Tibial artery (tissue), 4 donors: ENCODE data around the gene CLEC7A.

Experiments used
- DNase-seq, 2 donors: peaks; one replicate each; pipeline ENCODE4 v3.0.0-alpha.2; 2019
- H3K27ac ChIP-seq, 2 donors: fragments of 200-600 bp; sonication (generic) in 1 of 2; 1 replicate in 1 of 2; 2 replicates in 1 of 2; pipeline ENCODE4 v1.5.1; 2018 to 2019; ENCODE audit warnings: mild to moderate bottlenecking in 1 of 2
- H3K27me3 ChIP-seq, 2 donors: fragments of 200-600 bp; sonication (generic) in 1 of 2; one replicate each; pipeline versions ENCODE4 v1.5.1 to v1.6.0; 2016 to 2019
- H3K36me3 ChIP-seq, 3 donors: fragments of 200-600 bp; sonication (generic) in 2 of 3; one replicate each; pipeline ENCODE4 v1.5.1; 2016 to 2019; ENCODE audit warnings: mild to moderate bottlenecking in 2 of 3
- H3K4me1 ChIP-seq, 4 donors: fragments of 200-600 bp; sonication (generic) in 2 of 4; 1 replicate in 3 of 4; 2 replicates in 1 of 4; pipeline ENCODE4 v1.5.1; 2016 to 2019
- H3K4me3 ChIP-seq, 2 donors: fragments of 200-600 bp; sonication (generic) in 1 of 2; 1 replicate in 1 of 2; 2 replicates in 1 of 2; pipeline ENCODE4 v1.5.1; 2018 to 2019; ENCODE audit warnings: mild to moderate bottlenecking in 2 of 2
- H3K9me3 ChIP-seq, 3 donors: fragments of 200-600 bp; sonication (generic) in 1 of 3; one replicate each; pipeline ENCODE4 v1.5.1; 2016 to 2019
- intact Hi-C: fragments of 100-400 bp; cut with DNase I; formaldehyde crosslinking; loops from one replicate; pipeline ENCODE4 v1.15.0; 2023; ENCODE audit warnings: low total_unique reads
- TF ChIP-seq, protein P1 (sequence below), 2 experiments: fragments of 200-600 bp in 1 of 2; fragments of 450-650 bp in 1 of 2; IDR thresholded peaks; one replicate each; pipeline ENCODE4 v1.5.1; 2017 to 2019; ENCODE audit warnings: antibody characterized with exemption in 2 of 2, mild to moderate bottlenecking in 1 of 2, moderate library complexity in 1 of 2

CLEC7A gene

DNA sequence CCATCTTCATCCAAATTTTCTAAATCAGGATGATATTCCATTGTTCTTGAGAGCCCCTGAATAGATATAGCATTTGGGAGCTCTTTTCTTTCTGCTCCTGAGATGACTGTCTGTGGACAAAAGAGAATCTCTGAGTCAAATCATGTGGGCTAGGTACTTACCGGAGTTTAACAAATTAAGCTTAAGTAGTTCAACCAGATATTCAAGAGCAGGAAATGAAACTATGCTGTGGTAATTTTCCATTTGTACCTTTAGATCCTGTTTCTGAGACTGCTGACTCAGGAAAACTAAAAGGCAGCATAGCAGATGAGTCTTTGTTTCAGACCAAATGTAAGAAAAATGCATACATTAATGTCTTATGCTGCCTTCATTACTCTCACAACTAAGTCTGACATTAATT, at the start of gene CLEC7A:
CLEC7A (minus strand) TSS at position 158 of the 400 bp plus-strand sequence; CDS start at position 41, 117 bp downstream.
- no peaks in the 10 kb centered on the region for H3K36me3 ChIP-seq
- H3K27ac ChIP-seq: no peak within 1 kb of the TSS
- H3K4me3 ChIP-seq: peak within 1 kb of the TSS; percentile 9 to 27
- no peaks in the 10 kb centered on the region for H3K9me3 ChIP-seq
- DNase-seq: no peak
- TF ChIP-seq, protein P1, sequence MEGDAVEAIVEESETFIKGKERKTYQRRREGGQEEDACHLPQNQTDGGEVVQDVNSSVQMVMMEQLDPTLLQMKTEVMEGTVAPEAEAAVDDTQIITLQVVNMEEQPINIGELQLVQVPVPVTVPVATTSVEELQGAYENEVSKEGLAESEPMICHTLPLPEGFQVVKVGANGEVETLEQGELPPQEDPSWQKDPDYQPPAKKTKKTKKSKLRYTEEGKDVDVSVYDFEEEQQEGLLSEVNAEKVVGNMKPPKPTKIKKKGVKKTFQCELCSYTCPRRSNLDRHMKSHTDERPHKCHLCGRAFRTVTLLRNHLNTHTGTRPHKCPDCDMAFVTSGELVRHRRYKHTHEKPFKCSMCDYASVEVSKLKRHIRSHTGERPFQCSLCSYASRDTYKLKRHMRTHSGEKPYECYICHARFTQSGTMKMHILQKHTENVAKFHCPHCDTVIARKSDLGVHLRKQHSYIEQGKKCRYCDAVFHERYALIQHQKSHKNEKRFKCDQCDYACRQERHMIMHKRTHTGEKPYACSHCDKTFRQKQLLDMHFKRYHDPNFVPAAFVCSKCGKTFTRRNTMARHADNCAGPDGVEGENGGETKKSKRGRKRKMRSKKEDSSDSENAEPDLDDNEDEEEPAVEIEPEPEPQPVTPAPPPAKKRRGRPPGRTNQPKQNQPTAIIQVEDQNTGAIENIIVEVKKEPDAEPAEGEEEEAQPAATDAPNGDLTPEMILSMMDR (IDR thresholded peaks at IDR 0.05): no peak
- no peaks in the 10 kb centered on the region for H3K27me3 ChIP-seq
- H3K4me1 ChIP-seq: no peaks in the 10 kb centered on the region
- intact Hi-C loops: no loop called here

DNA sequence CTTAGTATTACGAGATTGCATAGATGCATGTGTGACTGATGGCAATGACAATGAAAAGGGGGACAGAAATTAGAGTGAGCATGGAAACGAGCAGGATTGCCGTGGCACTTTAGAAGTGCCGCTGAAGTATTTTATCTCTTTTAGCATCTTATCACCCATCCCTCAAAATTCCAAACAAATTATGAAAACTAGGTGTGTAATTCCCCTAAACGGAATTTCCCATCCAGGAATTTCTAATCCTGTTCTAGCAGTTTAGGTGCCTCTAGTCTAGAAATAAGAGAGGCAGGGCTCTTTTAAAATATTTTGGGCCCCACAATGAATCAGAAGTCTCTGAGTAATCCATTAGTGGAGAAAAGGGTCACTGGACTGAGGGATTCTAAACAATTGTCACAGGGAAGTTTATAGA, 49.8 kb upstream of the CLEC7A start:
- H3K4me1 ChIP-seq: no peaks in the 10 kb centered on the region
- TF ChIP-seq, protein P1 (IDR thresholded peaks at IDR 0.05): no peak
- no peak for DNase-seq
- no peak overlapping the region for H3K4me3 ChIP-seq
- H3K36me3 ChIP-seq: no peaks in the 10 kb centered on the region
- H3K9me3 ChIP-seq: no peaks in the 10 kb centered on the region
- intact Hi-C loops: no loop called here
- peaks cover 0 to 19% of the 10 kb centered on the region in 2 donors for H3K27me3 ChIP-seq
- no peak overlapping the region for H3K27ac ChIP-seq

GRCh38 chr12:10178821-10179220, 48.8 kb upstream of the CLEC7A start, which contains the start of gene TMEM52B:
TMEM52B (plus strand) TSS chr12:10179032; CDS start chr12:10179575, 543 bp downstream.
- no peaks in the 10 kb centered on the region for H3K9me3 ChIP-seq
- H3K4me3 ChIP-seq: no peak within 1 kb of the TSS
- H3K27me3 ChIP-seq: peaks cover 0 to 13% of the 10 kb centered on the region in 2 donors
- intact Hi-C loops: no loop called here
- no peak for DNase-seq
- TF ChIP-seq, protein P1 (IDR thresholded peaks at IDR 0.05): no peak
- H3K4me1 ChIP-seq: no peaks in the 10 kb centered on the region
- H3K27ac ChIP-seq: no peak within 1 kb of the TSS
- H3K36me3 ChIP-seq: no peaks in the 10 kb centered on the region

- TF ChIP-seq, protein P1 (IDR thresholded peaks at IDR 0.05): no peak
- no peak overlapping the region for H3K27ac ChIP-seq
- H3K27me3 ChIP-seq: peaks cover 0 to 4% of the 10 kb centered on the region in 2 donors
- H3K4me3 ChIP-seq: no peak overlapping the region
- no peaks in the 10 kb centered on the region for H3K4me1 ChIP-seq
- no peaks in the 10 kb centered on the region for H3K9me3 ChIP-seq
- no peak for DNase-seq
- no peaks in the 10 kb centered on the region for H3K36me3 ChIP-seq
- intact Hi-C loops: no loop called here
Measured at GRCh38 chr12:10175846-10176636, 46.0 kb upstream of the CLEC7A start.

DNA sequence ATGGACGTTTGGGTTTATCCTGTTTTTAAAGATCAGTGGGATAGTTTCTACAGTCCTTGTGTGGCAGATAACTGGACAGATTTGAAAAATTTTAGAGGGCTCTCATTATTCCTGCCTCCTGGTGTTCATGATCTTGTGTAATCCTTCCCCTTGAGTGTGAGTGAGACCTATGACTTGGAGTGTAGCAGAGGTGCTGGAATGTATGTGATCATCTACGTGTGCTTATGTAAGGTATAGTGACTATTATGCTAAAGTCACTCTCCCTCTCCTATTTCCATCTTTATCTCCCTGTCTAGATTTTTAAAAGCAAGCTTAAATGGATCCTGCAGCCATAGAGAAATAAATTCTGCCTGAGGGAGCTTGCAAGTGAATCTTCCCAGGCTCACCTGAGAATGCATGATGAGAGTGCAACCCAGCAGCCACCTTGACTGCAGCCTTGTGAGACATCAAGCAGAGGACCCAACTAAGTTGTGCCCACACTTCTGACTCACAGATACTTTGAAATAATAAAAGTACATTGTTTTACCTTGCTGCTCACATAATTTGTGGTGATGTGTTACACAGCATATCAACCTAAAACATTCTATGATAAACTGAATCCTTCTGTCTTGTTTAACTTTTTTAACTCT, 45.1 kb upstream of the CLEC7A start:
- no peaks in the 10 kb centered on the region for H3K36me3 ChIP-seq
- H3K27me3 ChIP-seq: no peaks in the 10 kb centered on the region
- H3K4me1 ChIP-seq: no peaks in the 10 kb centered on the region
- no peak overlapping the region for H3K27ac ChIP-seq
- H3K9me3 ChIP-seq: no peaks in the 10 kb centered on the region
- intact Hi-C loops: no loop called here
- no peak for DNase-seq
- H3K4me3 ChIP-seq: no peak overlapping the region
- TF ChIP-seq, protein P1 (IDR thresholded peaks at IDR 0.05): no peak
